Activated effector memory CD4-positive, alpha-beta T cell treated with anti-CD3 and anti-CD28 coated beads, Interleukin-2, amount 50 U/mL, for 16 hours (primary cell): ENCODE results near the gene KIF1B.
"Not testable (repeated sequence)": the region's sequence is repeated elsewhere in the genome, so short reads cannot be mapped to it uniquely, and the experiment has no call there.

ENCODE experiments used
- DNase-seq: peaks from one replicate; pipeline ENCODE4 v3.0.0-alpha.2; 2020

Gene KIF1B

GRCh38 chr1:10236405-10237156 lies 26.2 kb downstream of the KIF1B start:
- DNase-seq, result no peak

- DNase-seq, result no peak
Observed at GRCh38 chr1:10237157-10237539, 26.8 kb downstream of the KIF1B start.

- DNase-seq, result no peak
Observed at GRCh38 chr1:10242135-10242534, 31.8 kb downstream of the KIF1B start.

- DNase-seq, result no peak
Observed at GRCh38 chr1:10242811-10243210, 32.4 kb downstream of the KIF1B start.

GRCh38 chr1:10245674-10246073 lies 35.3 kb downstream of the KIF1B start:
- DNase-seq, result no peak

- DNase-seq, result no peak
Observed at GRCh38 chr1:10249808-10250457, 39.6 kb downstream of the KIF1B start.

GRCh38 chr1:10250663-10251062 lies 40.3 kb downstream of the KIF1B start:
- no peak for DNase-seq

GRCh38 chr1:10251325-10252108 lies 41.1 kb downstream of the KIF1B start:
- not testable (repeated sequence) for DNase-seq

GRCh38 chr1:10252508-10252907 lies 42.1 kb downstream of the KIF1B start:
- no peak for DNase-seq

- no peak for DNase-seq
Observed at GRCh38 chr1:10253149-10253548, 42.8 kb downstream of the KIF1B start.

- DNase-seq, result no peak
Observed at GRCh38 chr1:10253755-10254154, 43.4 kb downstream of the KIF1B start.

GRCh38 chr1:10257851-10258250 lies 47.5 kb downstream of the KIF1B start:
- DNase-seq, result no peak

- DNase-seq, result not testable (repeated sequence)
Observed at GRCh38 chr1:10259547-10259946, 49.2 kb downstream of the KIF1B start.

- no peak for DNase-seq
Observed at GRCh38 chr1:10263450-10264082, 53.2 kb downstream of the KIF1B start.

- DNase-seq, result no peak
Observed at GRCh38 chr1:10265027-10265426, 54.7 kb downstream of the KIF1B start.

- no peak for DNase-seq
Observed at GRCh38 chr1:10265900-10266299, 55.5 kb downstream of the KIF1B start.

- DNase-seq, result no peak
Observed at GRCh38 chr1:10267319-10267718, 56.9 kb downstream of the KIF1B start.

- no peak for DNase-seq
Observed at GRCh38 chr1:10267921-10268320, 57.6 kb downstream of the KIF1B start.

GRCh38 chr1:10271090-10271489 lies 60.7 kb downstream of the KIF1B start:
- DNase-seq, result no peak

GRCh38 chr1:10271869-10272268 lies 61.5 kb downstream of the KIF1B start:
- DNase-seq, result no peak

GRCh38 chr1:10272274-10272673 lies 61.9 kb downstream of the KIF1B start:
- DNase-seq, result no peak

- DNase-seq, result no peak
Observed at GRCh38 chr1:10278880-10279279, 68.5 kb downstream of the KIF1B start.
